RKO (cell line): Measurements from ENCODE around the gene LHX5.
A peak's percentile ranks its signal among the peaks of the same experiment; 100 is the strongest.

ENCODE experiments used
- DNase-seq: peaks from one replicate; pipeline ENCODE4 v3.0.0-alpha.2; 2016; ENCODE audit warnings: low spot score

LHX5 gene

DNA sequence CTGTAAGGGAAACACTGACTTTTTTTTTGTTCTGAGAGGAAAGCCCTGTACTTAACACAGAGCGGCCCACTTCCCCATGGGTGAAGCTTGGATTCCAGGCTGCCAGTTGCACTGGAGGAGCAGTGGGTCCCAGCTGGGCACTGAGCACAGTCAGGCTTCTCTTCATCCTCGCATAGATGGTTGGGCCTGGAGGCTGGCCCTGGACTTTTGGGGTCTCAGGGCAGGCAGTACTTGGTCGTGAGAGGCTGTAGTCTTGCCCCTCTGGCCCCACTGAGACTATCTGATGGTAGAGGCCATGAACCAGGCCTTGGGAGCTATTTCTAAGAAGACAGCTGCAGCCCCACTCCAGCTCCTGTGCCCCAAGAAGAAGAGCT is 6.2 kb upstream of the LHX5 start:
- no peak for DNase-seq

- no peak for DNase-seq
These were observed 5.6 kb upstream of the LHX5 start for GRCh38 chr12:113477171-113477841.

- DNase-seq, result no peak
These were observed 4.7 kb upstream of the LHX5 start for GRCh38 chr12:113476176-113476986.

DNA sequence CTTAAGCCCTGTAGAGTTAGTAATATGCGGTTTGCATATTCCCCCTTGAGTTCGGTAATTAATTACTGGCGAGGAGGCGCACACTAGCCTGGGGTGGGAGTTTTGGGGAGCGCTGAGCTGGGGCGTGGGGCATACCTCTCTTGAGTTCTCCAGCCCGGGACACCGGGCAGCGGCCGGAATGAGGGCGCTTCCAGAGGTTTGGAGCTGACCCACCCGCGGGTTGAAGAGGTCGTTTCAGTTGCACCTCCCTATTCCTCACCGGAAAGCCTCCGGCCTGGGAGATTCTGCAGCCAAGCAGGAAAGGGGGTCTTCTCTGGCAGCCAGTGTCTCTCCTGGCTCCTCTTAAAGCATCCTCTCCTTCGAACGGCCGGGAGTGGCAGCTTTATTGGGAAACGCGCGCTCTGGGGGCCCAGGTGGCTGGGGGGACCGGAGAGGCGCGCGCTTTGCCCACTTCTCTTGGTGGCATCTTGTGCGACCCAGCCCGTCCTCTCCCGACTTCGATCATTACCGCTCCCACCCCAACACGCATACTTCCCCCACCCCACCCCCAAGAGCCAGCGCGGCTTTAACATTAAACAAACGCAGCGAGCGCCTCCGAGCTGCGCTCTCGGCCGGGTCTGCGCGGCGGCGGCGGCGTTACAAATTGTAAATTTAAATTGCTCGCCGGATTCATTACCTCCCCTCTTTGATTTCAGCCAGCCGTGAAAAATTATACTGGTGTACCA is 3.9 kb upstream of the LHX5 start:
- DNase-seq, result no peak

GRCh38 chr12:113474635-113475436 is 3.2 kb upstream of the LHX5 start:
- no peak for DNase-seq

GRCh38 chr12:113473942-113474341 is 2.3 kb upstream of the LHX5 start:
- peak; percentile 14 for DNase-seq

DNA sequence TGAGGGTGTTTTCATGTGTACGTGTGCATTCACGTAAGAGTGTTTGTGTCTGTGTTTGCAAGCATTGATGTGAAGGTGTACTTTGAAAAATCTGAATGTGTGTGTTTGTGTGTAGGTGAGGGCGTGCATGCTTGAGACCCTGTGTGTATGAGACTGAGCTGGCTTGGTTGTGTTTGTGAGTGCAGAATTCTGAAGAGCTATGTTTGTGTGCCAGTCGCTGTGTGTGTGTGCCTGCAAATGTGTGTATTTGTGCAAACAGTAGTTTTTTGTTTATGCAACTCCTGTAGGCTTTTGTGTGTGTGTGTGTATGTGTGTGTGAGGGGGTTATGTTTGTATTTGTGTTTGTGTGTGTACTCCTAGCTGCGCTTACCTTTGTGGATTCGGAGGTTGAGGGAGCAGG is 1.7 kb upstream of the LHX5 start:
- DNase-seq, result no peak

GRCh38 chr12:113472191-113473121 is 785 bp upstream of the LHX5 start:
- DNase-seq, result no peak

- no peak for DNase-seq
These were observed 626 bp downstream of the LHX5 start for GRCh38 chr12:113470871-113471618.

- DNase-seq, result no peak
These were observed 1.5 kb downstream of the LHX5 start for GRCh38 chr12:113469949-113470743.

GRCh38 chr12:113469224-113469948 is 2.3 kb downstream of the LHX5 start:
- DNase-seq, result no peak

DNA sequence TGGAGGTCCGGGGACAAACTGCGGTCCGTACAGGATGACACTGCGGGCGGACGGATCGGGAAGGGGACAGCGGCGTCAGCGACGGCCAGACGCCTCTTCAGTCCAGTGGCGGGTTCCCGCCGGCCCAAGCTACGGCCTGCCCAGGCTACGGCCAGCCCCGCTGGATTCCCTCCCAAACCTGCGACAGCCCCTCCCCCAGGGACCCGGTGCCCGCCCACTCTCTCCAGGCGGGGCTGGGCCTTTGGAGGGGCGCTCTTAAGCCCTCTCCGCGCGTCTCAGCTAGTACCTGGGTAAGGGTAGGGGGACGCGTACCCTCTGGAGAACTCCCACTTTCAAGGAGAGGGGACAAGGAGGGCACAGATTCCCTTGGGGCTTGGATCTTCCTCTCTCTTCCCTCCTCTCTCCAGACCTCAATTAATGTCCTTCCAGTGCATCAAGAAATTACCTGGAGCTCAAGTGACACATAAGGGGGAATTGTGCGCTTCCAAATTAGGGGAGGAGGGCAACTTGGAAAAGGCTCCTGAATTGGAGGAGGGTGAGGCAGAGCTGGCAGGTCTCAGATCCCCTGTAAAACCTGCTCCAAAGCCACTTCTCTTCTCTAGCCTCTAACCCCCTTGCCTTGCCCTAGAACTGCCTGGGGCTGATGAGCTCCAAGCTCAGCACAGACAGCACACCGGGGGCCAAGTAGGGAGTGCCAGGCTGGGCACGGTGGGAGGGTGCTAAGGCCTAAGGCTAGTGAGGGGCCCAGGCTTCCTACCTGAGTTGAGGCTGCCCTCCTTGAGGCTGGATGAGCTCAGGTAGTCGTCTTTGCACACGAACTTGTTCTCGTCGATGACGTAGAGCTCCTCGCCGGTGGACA is 3.1 kb downstream of the LHX5 start:
- no peak for DNase-seq

- DNase-seq, result no peak
These were observed 3.9 kb downstream of the LHX5 start for GRCh38 chr12:113467502-113468364.

DNA sequence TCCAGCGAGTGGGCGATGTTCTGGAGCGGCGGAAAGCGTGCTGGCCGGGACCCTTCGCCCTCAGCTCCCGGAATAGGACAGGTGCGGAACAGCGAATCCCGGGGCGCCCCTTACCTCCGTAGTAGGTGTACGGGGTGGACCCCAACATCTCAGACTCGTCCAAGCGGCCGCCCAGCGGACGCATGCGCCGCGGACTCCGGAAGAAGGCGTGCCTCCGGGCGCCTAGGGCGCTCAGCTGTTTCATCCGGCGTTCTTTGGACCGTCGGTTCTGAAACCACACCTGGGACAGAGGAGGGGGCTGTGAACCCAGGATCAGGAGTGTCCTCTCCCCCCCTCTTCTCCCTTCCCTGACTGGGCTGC is 4.5 kb downstream of the LHX5 start:
- DNase-seq, result no peak

DNA sequence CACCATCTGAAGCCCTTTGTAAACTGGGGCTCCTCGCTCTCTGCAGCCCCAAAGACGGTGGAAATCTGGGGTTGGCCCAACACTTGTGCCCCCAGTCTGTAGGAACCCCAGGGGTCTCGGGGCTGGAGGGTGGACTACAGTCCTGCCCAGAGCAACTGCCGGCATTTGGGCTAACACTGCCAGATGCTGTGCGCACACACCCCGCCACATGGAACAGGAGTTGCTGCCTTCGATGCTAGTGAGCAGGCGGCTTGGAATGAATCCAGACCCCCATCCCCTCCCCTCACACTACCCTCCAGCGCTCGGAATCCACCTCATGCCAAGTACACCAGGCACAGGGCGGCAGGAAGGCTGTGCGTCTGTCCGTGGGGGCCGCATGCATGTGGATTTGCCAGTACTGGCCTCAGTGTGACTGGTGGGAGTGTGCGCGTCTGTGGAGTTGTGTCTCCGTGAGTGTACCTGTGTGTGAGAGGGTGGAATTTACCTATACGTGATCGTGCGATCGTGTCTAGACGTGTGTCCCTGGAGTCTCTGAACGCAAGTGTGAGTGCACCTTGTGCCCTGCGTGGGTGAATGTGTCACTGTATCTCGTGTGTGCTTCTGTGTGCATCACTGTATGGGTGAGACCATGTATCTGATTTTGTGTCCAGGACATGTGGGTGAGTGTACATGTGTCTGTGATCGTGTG is 5.1 kb downstream of the LHX5 start:
- no peak for DNase-seq

DNA sequence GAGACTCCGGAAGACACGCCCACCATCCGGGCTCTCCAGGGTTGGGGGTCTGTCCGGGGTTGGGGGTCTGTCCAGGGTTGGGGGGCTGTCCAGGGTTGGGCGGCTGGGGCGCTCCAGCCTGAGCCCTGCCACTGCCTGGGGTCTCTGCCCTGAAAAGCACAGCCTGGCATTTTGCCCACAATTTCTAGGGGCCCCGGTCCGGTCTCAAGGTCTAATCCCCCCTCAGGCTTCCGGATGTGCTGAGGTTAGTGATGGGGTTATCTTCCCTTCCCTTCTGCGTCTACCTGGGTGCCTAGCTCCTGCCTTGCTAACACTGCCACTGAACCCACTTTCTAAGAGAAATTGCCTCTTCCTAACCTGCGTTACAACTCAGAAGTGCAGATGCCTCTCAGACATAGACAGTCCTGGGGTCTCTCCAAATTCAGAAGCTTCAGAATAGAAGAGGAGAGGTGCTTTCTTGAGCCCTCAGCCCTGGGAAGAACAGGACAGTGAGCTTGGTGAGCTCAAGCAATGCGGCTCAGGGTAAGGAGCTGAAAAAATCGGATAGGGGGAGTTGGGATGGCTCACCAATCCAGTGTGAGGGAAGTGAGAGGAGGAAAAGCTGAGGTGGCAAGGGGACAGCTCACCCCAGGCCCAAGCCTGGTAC is 5.7 kb downstream of the LHX5 start:
- DNase-seq, result no peak
